ENCODE results near the gene MFSD1.

DNA sequence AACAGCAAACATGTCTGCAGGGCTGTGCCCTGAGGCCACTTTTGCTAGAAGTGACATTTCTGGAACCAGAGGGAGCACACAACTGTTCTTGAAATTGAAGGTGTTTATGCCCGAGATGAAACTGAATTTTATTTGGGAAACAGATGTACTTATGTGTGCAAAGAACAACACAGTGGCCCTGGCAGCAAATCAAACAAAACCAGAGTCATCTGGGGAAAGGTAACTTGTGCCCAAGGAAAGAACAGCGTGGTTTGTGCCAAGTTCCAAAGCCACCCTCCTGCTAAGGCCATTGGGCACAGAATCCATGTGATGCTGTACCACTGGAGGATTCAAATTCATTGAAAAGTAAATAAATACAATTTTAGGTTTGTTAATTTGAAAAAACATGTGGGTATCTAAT is 38.4 kb upstream of the MFSD1 start:
- TF ChIP-seq EZH2 (IDR thresholded peaks at IDR 0.05; ENCODE audit: low read length, unreplicated experiment): no peak
- TF ChIP-seq, protein P1, sequence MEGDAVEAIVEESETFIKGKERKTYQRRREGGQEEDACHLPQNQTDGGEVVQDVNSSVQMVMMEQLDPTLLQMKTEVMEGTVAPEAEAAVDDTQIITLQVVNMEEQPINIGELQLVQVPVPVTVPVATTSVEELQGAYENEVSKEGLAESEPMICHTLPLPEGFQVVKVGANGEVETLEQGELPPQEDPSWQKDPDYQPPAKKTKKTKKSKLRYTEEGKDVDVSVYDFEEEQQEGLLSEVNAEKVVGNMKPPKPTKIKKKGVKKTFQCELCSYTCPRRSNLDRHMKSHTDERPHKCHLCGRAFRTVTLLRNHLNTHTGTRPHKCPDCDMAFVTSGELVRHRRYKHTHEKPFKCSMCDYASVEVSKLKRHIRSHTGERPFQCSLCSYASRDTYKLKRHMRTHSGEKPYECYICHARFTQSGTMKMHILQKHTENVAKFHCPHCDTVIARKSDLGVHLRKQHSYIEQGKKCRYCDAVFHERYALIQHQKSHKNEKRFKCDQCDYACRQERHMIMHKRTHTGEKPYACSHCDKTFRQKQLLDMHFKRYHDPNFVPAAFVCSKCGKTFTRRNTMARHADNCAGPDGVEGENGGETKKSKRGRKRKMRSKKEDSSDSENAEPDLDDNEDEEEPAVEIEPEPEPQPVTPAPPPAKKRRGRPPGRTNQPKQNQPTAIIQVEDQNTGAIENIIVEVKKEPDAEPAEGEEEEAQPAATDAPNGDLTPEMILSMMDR (conservative IDR thresholded peaks at IDR 0.05; ENCODE audit: low read depth, low read length): no peak
